ENCODE results near the gene FNDC3B.

Gene FNDC3B

GRCh38 chr3:172142864-172143451 is 103.6 kb downstream of the FNDC3B start:
- DNase-seq (ENCODE audit: low read depth, low spot score): no peak
- H3K27ac ChIP-seq: peak overlapping the region; percentile 83

GRCh38 chr3:172143739-172144497 is 104.5 kb downstream of the FNDC3B start:
- DNase-seq (ENCODE audit: low read depth, low spot score): no peak
- H3K27ac ChIP-seq: no peak overlapping the region

- no peak overlapping the region for H3K27ac ChIP-seq
- DNase-seq (ENCODE audit: low read depth, low spot score): no peak
Observed at GRCh38 chr3:172144601-172145000, 105.2 kb downstream of the FNDC3B start.

GRCh38 chr3:172145031-172145686 is 105.8 kb downstream of the FNDC3B start:
- no peak overlapping the region for H3K27ac ChIP-seq
- no peak for DNase-seq (ENCODE audit: low read depth, low spot score)

- DNase-seq (ENCODE audit: low read depth, low spot score): no peak
- no peak overlapping the region for H3K27ac ChIP-seq
Observed at GRCh38 chr3:172146349-172146748, 107.0 kb downstream of the FNDC3B start.

GRCh38 chr3:172147113-172147818 is 107.9 kb downstream of the FNDC3B start:
- H3K27ac ChIP-seq: peak overlapping the region; percentile 14
- DNase-seq (ENCODE audit: low read depth, low spot score): no peak

- DNase-seq (ENCODE audit: low read depth, low spot score): no peak
- H3K27ac ChIP-seq: peak overlapping the region; percentile 14
Observed at GRCh38 chr3:172148241-172148640, 108.9 kb downstream of the FNDC3B start.

- DNase-seq (ENCODE audit: low read depth, low spot score): no peak
- H3K27ac ChIP-seq: peak overlapping the region; percentile 14
Observed at GRCh38 chr3:172148702-172149565, 109.6 kb downstream of the FNDC3B start.

GRCh38 chr3:172150268-172150667 is 110.9 kb downstream of the FNDC3B start:
- peak overlapping the region; percentile 90 for H3K27ac ChIP-seq
- no peak for DNase-seq (ENCODE audit: low read depth, low spot score)

- no peak for DNase-seq (ENCODE audit: low read depth, low spot score)
- H3K27ac ChIP-seq: peak overlapping the region; percentile 90
Observed at GRCh38 chr3:172150913-172151650, 111.7 kb downstream of the FNDC3B start.

- DNase-seq (ENCODE audit: low read depth, low spot score): no peak
- peak overlapping the region; percentile 90 for H3K27ac ChIP-seq
Observed at GRCh38 chr3:172151651-172152649, 112.6 kb downstream of the FNDC3B start.

GRCh38 chr3:172152874-172153273 is 113.5 kb downstream of the FNDC3B start:
- no peak for DNase-seq (ENCODE audit: low read depth, low spot score)
- H3K27ac ChIP-seq: peak overlapping the region; percentile 90

- peak overlapping the region; percentile 90 for H3K27ac ChIP-seq
- peak; percentile 90 for DNase-seq (ENCODE audit: low read depth, low spot score)
Observed at GRCh38 chr3:172153335-172153861, 114.0 kb downstream of the FNDC3B start.

GRCh38 chr3:172154768-172155664 is 115.6 kb downstream of the FNDC3B start:
- peak overlapping the region; percentile 90 for H3K27ac ChIP-seq
- DNase-seq (ENCODE audit: low read depth, low spot score): no peak

GRCh38 chr3:172155897-172156585 is 116.7 kb downstream of the FNDC3B start:
- H3K27ac ChIP-seq: peak overlapping the region; percentile 90
- peak; percentile 77 for DNase-seq (ENCODE audit: low read depth, low spot score)

- H3K27ac ChIP-seq: peak overlapping the region; percentile 90
- DNase-seq (ENCODE audit: low read depth, low spot score): no peak
Observed at GRCh38 chr3:172156586-172156955, 117.2 kb downstream of the FNDC3B start.

Data from epithelial cell of prostate (primary cell).